HG03280 (cell line): ENCODE data around the gene TBKBP1.

Experiments
- ATAC-seq: cut with Tn5 transposase; IDR thresholded peaks from one replicate; pipeline ENCODE4 v1.9.1; 2021; ENCODE audit warnings: mild to moderate bottlenecking, moderate library complexity; ENCODE audit not compliant: unreplicated experiment

Gene TBKBP1

GRCh38 chr17:47693731-47694580, at the start of gene TBKBP1:
TSS of gene TBKBP1 (plus strand) at chr17:47694161. CDS start at chr17:47696113, 1,952 bp downstream.
- no peak for ATAC-seq

- no peak for ATAC-seq
Measured at GRCh38 chr17:47644324-47644723, 49.6 kb upstream of the TBKBP1 start.

- peak; percentile 78 for ATAC-seq
Measured at GRCh38 chr17:47649153-47649971, 44.6 kb upstream of the TBKBP1 start, which contains the start of gene KPNB1. TSS of gene KPNB1 (plus strand) at chr17:47649919. CDS start at chr17:47650245, 326 bp downstream.

DNA sequence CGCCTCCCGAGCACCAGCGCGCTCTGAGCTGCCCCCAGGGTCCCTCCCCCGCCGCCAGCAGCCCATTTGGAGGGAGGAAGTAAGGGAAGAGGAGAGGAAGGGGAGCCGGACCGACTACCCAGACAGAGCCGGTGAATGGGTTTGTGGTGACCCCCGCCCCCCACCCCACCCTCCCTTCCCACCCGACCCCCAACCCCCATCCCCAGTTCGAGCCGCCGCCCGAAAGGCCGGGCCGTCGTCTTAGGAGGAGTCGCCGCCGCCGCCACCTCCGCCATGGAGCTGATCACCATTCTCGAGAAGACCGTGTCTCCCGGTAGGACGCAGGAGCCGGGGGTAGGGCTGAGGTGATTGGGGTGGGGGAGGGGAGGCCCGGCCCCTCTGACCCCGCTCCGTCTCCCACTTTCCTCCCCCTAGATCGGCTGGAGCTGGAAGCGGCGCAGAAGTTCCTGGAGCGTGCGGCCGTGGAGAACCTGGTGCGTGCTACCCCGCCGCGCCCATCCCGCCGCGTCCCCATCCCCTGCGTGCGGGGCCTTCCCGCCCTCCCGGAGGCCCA, 43.9 kb upstream of the TBKBP1 start:
- ATAC-seq: no peak

DNA sequence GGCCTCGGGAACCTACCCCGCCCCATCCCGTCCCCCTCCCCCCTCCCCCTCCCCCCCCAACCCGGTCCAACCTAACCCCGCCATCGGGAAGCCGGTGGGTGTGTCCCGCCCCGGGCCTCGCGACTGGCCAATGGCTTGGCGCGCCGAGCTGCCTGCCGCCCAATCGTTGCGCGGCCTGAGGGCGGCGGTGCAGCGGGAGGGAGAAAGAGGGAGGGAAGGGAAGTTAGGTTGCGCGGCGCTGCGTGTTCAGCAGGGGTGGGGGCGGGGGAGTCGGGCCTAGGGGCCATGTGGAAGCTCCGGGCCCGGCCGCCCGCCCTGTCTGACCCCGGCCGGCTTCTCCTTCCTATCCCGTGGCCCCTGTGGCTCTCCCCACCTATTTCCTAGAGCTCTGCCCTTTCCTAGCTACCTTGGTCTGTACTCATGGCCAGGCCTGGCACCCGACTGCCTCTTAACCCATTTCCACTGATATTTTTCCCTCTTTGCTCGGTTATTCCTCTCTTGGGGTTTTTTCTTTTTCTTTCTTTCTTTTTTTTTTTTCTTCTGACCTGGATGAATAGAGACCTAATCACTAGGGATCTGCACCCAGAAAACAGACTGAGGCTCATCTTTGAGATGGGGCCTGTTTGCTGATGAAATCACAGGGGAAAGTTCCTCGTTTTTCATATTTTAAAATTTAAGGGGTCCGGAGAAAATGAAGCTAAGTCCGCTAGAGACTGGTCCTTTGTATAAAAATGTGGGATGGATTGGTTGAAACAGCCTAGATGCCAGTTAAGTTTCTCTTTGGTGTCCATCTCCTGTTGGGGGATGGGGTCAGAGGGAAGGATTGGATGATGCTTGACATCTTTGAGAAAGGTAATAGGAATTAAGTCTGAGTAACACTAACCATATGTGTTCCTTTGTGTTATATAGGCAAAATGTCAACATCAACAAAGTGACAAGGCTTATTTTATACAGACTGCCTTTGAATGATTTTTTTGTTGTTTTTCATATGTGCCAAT, 43.1 kb upstream of the TBKBP1 start:
- peak; percentile 56 for ATAC-seq

GRCh38 chr17:47651704-47652103, 42.3 kb upstream of the TBKBP1 start:
- no peak for ATAC-seq

DNA sequence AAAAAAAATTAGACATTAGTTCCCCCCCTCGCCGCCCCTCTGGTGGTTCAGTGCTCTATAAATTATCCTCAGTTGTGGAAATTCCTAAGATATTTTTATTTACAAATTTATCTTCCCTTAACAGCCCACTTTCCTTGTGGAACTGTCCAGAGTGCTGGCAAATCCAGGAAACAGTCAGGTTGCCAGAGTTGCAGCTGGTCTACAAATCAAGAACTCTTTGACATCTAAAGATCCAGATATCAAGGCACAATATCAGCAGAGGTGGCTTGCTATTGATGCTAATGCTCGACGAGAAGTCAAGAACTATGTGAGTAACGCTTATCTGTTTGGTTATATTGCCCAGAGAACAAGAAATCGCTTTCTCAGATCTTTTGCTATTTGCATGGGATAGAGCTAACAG, 41.4 kb upstream of the TBKBP1 start:
- ATAC-seq: no peak

GRCh38 chr17:47653442-47653841, 40.5 kb upstream of the TBKBP1 start:
- no peak for ATAC-seq

- ATAC-seq: no peak
Measured at GRCh38 chr17:47654991-47655390, 39.0 kb upstream of the TBKBP1 start.

- peak; percentile 77 for ATAC-seq
Measured at GRCh38 chr17:47660064-47660492, 33.9 kb upstream of the TBKBP1 start.

- ATAC-seq: no peak
Measured at GRCh38 chr17:47663912-47664623, 29.9 kb upstream of the TBKBP1 start.

- no peak for ATAC-seq
Measured at GRCh38 chr17:47664624-47664941, 29.4 kb upstream of the TBKBP1 start.

GRCh38 chr17:47665655-47666054, 28.3 kb upstream of the TBKBP1 start:
- ATAC-seq: no peak

DNA sequence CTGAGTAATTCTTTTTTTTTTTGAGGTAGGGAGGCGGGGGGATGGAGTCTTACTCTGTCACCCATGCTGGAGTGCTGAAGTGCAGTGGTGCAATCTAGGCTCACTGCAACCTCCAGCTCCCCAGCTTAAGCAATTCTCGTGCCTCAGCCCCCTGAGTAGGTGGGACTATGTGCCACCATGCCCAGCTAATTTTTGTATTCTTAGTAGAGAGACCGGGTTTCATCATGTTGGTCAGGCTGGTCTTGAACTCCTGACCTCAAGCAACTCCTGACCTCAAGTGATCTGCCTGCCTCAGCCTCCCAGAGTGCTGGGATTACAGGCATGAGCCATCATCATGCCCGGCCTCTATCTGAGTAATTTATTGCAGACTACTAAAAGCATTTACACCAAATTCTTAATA, 24.9 kb upstream of the TBKBP1 start:
- no peak for ATAC-seq

GRCh38 chr17:47670064-47670463, 23.9 kb upstream of the TBKBP1 start:
- no peak for ATAC-seq

GRCh38 chr17:47674499-47674898, 19.5 kb upstream of the TBKBP1 start:
- no peak for ATAC-seq

DNA sequence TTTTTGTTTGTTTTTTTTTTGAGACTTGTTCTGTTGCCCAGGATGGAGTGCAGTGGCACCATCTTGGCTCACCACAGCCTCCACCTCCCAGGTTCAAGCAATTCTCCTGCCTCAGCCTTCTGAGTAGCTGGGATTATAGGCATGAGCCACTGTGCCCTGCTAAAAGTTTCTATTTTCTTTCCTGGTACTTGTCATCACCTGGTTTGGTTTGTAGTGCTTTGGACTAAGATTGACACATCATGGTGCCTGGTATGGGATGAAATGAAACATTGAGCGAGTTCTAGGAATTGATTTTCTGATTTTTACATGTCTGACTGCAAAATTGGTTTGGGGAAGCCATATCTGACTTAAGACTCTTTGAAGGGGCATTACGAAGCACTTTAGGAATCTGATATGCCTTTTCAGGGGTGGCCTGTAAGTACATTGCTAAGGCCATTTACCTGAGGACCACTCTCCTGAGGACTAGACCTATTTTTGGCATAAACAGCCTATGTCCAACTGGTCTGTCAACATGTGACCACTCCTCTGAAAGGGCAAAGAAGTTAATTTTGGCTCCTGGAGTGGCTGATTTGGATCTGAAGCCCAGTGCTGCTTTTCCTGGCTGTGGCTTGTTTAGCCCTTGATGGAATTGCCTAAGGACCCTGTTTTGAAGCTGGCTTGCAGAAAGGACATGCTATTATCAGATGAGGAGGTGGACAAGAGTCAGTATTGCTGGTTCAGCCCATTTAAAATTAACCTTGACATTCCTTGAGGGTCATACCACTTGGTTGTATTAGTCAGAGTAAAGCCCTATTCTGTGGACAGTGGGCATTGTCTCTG, 18.4 kb upstream of the TBKBP1 start:
- ATAC-seq: no peak

DNA sequence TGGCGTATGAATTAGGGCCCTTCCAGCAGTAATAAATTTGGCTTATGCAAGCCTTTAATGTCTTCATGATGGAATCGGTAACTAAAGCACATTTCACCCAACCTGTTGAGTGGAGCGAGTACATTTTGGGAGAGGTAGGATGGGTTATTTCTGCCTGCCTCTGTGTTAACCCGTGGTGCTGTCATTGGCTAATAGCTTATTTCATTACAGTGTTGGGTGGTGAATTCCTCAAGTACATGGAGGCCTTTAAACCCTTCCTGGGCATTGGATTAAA, 17.8 kb upstream of the TBKBP1 start:
- no peak for ATAC-seq

GRCh38 chr17:47676510-47677165, 17.3 kb upstream of the TBKBP1 start:
- ATAC-seq: no peak
